Measurements from ENCODE around the gene CPD. TPM values are rescaled to one million over a fixed set of nuclear protein-coding genes. Genes with fewer than 3 reads are reported as not detected.

CPD gene
- total and polyA plus RNA-seq, 9 of the 15 experiments (the other 6 are each of a cell fraction or from before 2014, with no cell fraction given) = 4.5 to 24.4 (median 20.4) TPM

DNA sequence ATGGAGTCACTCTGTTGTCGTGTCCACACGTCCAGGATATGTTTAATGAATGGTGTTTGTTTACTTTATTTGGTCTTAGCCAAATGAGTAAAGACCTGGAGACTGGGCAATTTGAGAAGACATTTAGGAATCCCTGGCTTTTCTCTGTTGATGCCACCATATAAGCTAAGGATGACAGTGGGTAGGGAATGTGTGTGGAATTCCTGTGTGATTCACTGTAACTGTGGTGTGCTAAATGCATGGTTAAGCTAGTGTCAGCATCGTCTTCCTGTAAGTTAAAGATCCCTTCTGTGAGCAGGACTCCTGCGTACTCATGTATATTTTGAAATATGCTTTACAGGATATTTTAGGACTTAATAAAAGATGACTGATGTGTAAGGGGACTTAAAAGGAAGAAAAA, 124.8 kb downstream of the CPD start:
- 94% methylated on average over 4 of the region's 4 CpGs for WGBS (ENCODE audit: insufficient coverage, low coverage, missing lambda C conversion rate)
- no peak overlapping the region for H2AFZ ChIP-seq (ENCODE audit: low read depth, low read length)
- no peak overlapping the region for H3K4me3 ChIP-seq
- ChIA-PET CTCF (ENCODE audit: low intra/inter-chr PET ratio) (no interaction called here), POLR2A (interaction anchor here (1.4 kb wide), 1 partner anchor 10 kb away, joined by 3 read pairs; no protein-coding TSS in a partner anchor)
- ATAC-seq (no peak), DNase-seq (ENCODE audit: extremely low read depth in 1 of 4, low spot score in 3 of 4) (no peak), FAIRE-seq (no peak)
- no peak overlapping the region for H3K9ac ChIP-seq (ENCODE audit: insufficient read depth in 1 of 2, low read depth in 2 of 2, low read length in 2 of 2)
- no peak overlapping the region for H3K27ac ChIP-seq (ENCODE audit: extremely low read depth, low read depth, low read length)
- H3K27me3 ChIP-seq (ENCODE audit: control insufficient read depth in 2 of 2, insufficient read depth in 2 of 2, low read length in 2 of 2) = no peaks in the 10 kb centered on the region
- intact Hi-C loops (cut with micrococcal nuclease) = no loop called here
- H3K79me2 ChIP-seq (ENCODE audit: control insufficient read depth, insufficient read depth, low read length) = no peaks in the 10 kb centered on the region
- no peaks in the 10 kb centered on the region for H3K9me3 ChIP-seq (replicated peaks; ENCODE audit: control insufficient read depth, insufficient read depth, low read depth, low read length)
- H4K20me1 ChIP-seq (replicated peaks; ENCODE audit: control insufficient read depth, insufficient read depth, low read length) = no peaks in the 10 kb centered on the region
- peaks cover 77% of the 10 kb centered on the region for H3K36me3 ChIP-seq (ENCODE audit: control insufficient read depth, insufficient read depth, low read length)
- no peak overlapping the region for H3K4me2 ChIP-seq (ENCODE audit: insufficient read depth, low read length)
- H3K9me1 ChIP-seq (ENCODE audit: control insufficient read depth, insufficient read depth, low read length) = no peaks in the 10 kb centered on the region
- in situ Hi-C loops (cut with MboI) = no loop called here
- TF ChIP-seq, protein P1, sequence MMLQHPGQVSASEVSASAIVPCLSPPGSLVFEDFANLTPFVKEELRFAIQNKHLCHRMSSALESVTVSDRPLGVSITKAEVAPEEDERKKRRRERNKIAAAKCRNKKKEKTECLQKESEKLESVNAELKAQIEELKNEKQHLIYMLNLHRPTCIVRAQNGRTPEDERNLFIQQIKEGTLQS (IDR thresholded peaks at IDR 0.05) = no peak
- TF ChIP-seq, protein P1 (CRISPR knock-in tag; conservative IDR thresholded peaks at IDR 0.05) = no peak
- TF ChIP-seq, protein P2, sequence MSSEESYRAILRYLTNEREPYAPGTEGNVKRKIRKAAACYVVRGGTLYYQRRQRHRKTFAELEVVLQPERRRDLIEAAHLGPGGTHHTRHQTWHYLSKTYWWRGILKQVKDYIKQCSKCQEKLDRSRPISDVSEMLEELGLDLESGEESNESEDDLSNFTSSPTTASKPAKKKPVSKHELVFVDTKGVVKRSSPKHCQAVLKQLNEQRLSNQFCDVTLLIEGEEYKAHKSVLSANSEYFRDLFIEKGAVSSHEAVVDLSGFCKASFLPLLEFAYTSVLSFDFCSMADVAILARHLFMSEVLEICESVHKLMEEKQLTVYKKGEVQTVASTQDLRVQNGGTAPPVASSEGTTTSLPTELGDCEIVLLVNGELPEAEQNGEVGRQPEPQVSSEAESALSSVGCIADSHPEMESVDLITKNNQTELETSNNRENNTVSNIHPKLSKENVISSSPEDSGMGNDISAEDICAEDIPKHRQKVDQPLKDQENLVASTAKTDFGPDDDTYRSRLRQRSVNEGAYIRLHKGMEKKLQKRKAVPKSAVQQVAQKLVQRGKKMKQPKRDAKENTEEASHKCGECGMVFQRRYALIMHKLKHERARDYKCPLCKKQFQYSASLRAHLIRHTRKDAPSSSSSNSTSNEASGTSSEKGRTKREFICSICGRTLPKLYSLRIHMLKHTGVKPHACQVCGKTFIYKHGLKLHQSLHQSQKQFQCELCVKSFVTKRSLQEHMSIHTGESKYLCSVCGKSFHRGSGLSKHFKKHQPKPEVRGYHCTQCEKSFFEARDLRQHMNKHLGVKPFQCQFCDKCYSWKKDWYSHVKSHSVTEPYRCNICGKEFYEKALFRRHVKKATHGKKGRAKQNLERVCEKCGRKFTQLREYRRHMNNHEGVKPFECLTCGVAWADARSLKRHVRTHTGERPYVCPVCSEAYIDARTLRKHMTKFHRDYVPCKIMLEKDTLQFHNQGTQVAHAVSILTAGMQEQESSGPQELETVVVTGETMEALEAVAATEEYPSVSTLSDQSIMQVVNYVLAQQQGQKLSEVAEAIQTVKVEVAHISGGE (CRISPR knock-in tag; IDR thresholded peaks at IDR 0.05) = no peak
- TF ChIP-seq ETV1 (tag; conservative IDR thresholded peaks at IDR 0.05; ENCODE audit: low read depth) (no peak), SIN3A (IDR thresholded peaks at IDR 0.05; ENCODE audit: borderline replicate concordance in 2 of 2, control insufficient read depth in 1 of 2, low read depth in 2 of 2, low read length in 2 of 2) (no peak)
- BruUV-seq (replicated peaks) = no TSS peak
- no peaks in the 10 kb centered on the region; a peak in 1 of 5 replicates for H3K4me1 ChIP-seq (replicated peaks in 1 of 2; ENCODE audit: control insufficient read depth in 2 of 2, insufficient read depth in 2 of 2, low read length in 2 of 2)
